ENCODE data around the gene SMG6. TPM values are rescaled to one million over a fixed set of nuclear protein-coding genes. Genes with fewer than 3 reads are reported as not detected.

SMG6 gene
- total and polyA plus RNA-seq, 2 of the 13 experiments (the other 11 are each of a cell fraction or from before 2014, with no cell fraction given) = 4.6 to 14.6 TPM

DNA sequence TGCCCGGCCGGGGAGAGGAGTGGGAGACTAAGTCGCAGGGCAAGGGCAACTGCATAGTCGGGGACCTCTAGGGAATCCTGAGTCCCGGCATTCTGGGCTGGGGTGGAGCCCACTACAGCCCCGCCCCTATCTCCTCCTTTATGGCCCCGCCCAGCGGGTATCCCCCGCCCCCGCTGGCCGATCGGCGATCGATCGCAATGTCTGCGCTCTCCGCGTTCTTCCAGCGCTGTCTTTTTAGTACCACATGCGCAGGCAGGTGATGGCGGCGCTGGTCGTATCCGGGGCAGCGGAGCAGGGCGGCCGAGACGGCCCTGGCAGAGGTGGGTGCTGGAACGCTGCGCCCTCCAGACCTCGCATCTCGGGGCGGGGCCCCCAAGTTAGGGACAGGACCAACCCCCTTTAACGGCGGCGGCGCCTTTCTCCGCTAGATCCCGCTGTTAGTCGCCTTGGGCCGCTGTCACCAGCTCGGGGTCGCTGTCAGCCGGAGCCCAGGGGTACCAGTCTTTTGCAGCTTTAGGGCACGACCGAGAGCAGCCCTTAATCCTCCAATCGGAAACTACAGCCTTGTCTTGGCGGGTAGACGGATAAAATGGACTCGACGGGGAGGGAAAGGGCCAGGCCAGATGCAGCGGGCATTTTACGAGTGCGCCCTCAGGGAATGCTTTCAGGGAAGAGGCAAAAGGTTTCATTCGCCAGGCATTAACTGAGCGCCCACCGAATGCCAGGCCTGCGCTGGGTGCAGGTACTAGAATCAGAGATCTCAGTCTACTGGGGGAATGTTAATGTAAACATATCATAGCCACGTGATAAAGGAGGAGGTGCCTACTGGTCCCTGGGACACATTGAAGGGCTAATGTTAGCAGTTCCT, 273.4 kb downstream of the SMG6 start, which contains the start of gene DPH1 (continued):
- TF ChIP-seq, protein P1, sequence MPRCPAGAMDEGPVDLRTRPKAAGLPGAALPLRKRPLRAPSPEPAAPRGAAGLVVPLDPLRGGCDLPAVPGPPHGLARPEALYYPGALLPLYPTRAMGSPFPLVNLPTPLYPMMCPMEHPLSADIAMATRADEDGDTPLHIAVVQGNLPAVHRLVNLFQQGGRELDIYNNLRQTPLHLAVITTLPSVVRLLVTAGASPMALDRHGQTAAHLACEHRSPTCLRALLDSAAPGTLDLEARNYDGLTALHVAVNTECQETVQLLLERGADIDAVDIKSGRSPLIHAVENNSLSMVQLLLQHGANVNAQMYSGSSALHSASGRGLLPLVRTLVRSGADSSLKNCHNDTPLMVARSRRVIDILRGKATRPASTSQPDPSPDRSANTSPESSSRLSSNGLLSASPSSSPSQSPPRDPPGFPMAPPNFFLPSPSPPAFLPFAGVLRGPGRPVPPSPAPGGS (CRISPR knock-in tag; IDR thresholded peaks at IDR 0.05) = 0 out of 2 replicates have a peak, but pooled peaks have one; percentile 55
- TF ChIP-seq SETDB1 (CRISPR knock-in tag; IDR thresholded peaks at IDR 0.05; ENCODE audit: borderline replicate concordance) (no peak), DRAP1 (CRISPR knock-in tag; IDR thresholded peaks at IDR 0.05) (peak; percentile 67; the same call in 1 of the 2 replicates), NCOA1 (CRISPR knock-in tag; IDR thresholded peaks at IDR 0.05) (no peak), RAD51 (IDR thresholded peaks at IDR 0.05; ENCODE audit: borderline replicate concordance) (peak; percentile 14; the same call in 1 of the 2 replicates), ZNF766 (CRISPR knock-in tag; IDR thresholded peaks at IDR 0.05; ENCODE audit: borderline replicate concordance) (no peak), ZNF234 (CRISPR knock-in tag; conservative IDR thresholded peaks at IDR 0.05) (no peak), MXD1 (CRISPR knock-in tag; IDR thresholded peaks at IDR 0.05) (peak; percentile 100), NRL (CRISPR knock-in tag; IDR thresholded peaks at IDR 0.05; ENCODE audit: borderline replicate concordance) (no peak; the same call in 1 of the 2 replicates), YY1 (IDR thresholded peaks at IDR 0.05; ENCODE audit: insufficient read depth, insufficient replicate concordance, low read depth, low read length) (peak; percentile 95), PCBP1 (IDR thresholded peaks at IDR 0.05; ENCODE audit: borderline replicate concordance, low read depth, low read length) (no peak), ZIK1 (CRISPR knock-in tag; IDR thresholded peaks at IDR 0.05; ENCODE audit: borderline replicate concordance, low read depth) (peak; percentile 79; the same call in 1 of the 2 replicates), ZNF580 (CRISPR knock-in tag; IDR thresholded peaks at IDR 0.05; ENCODE audit: borderline replicate concordance, low read depth) (peak; percentile 68; the same call in 1 of the 2 replicates), ARID2 (CRISPR knock-in tag; IDR thresholded peaks at IDR 0.05; ENCODE audit: borderline replicate concordance) (peak; percentile 36; the same call in 1 of the 2 replicates), POLR2G (IDR thresholded peaks at IDR 0.05; ENCODE audit: low read depth, low read length) (peak; percentile 79), EP300 (IDR thresholded peaks at IDR 0.05; ENCODE audit: low read depth in 2 of 2, low read length in 2 of 2) (0 out of 4 replicates have a peak, but pooled peaks of 1 of the 2 experiments have one; percentile 23), EP300 (CRISPR knock-in tag; IDR thresholded peaks at IDR 0.05; ENCODE audit: borderline replicate concordance) (peak; percentile 38; the same call in 1 of the 2 replicates), NFE2 (CRISPR knock-in tag; IDR thresholded peaks at IDR 0.05) (0 out of 2 replicates have a peak, but pooled peaks have one; percentile 3), ZNF205 (CRISPR knock-in tag; IDR thresholded peaks at IDR 0.05) (no peak), ZFY (CRISPR knock-in tag; IDR thresholded peaks at IDR 0.05) (peak; percentile 75), E2F2 (CRISPR knock-in tag; IDR thresholded peaks at IDR 0.05; ENCODE audit: borderline replicate concordance) (peak; percentile 75; the same call in 1 of the 2 replicates)
- TF ChIP-seq, protein P2, sequence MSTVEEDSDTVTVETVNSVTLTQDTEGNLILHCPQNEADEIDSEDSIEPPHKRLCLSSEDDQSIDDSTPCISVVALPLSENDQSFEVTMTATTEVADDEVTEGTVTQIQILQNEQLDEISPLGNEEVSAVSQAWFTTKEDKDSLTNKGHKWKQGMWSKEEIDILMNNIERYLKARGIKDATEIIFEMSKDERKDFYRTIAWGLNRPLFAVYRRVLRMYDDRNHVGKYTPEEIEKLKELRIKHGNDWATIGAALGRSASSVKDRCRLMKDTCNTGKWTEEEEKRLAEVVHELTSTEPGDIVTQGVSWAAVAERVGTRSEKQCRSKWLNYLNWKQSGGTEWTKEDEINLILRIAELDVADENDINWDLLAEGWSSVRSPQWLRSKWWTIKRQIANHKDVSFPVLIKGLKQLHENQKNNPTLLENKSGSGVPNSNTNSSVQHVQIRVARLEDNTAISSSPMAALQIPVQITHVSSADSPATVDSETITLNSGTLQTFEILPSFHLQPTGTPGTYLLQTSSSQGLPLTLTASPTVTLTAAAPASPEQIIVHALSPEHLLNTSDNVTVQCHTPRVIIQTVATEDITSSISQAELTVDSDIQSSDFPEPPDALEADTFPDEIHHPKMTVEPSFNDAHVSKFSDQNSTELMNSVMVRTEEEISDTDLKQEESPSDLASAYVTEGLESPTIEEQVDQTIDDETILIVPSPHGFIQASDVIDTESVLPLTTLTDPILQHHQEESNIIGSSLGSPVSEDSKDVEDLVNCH (CRISPR knock-in tag; IDR thresholded peaks at IDR 0.05) = no peak

Measured in HepG2 (cell line).